Activated naive CD4-positive, alpha-beta T cell treated with Interleukin-2 at 50 U/mL for 16 hours (primary cell): Measurements from ENCODE around the gene RALGAPA2.

ENCODE experiments used
- DNase-seq: peaks from one replicate; pipeline ENCODE4 v3.0.0-alpha.2; 2020

Gene RALGAPA2

DNA sequence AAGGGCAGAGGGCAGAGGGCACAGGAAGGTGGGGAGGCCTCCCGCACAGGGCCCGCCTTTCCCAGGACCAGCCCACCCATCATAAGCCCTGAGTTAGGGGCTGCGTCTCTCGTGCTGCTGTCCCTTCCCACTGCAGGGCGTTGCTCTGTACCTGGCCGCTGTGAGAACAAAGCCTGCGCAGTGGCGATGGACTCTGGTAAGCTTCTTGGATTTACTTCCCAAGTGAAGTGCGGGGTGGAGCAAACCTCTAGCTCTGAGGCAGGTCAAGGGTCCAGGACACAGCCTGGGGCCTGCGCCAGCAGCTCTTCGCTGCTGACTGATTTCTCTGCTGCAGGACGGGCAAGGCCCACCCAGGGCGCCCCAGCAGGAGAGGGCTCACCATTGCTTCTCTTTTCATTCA is 320.7 kb downstream of the RALGAPA2 start:
- DNase-seq = no peak

- DNase-seq = no peak
Observed at GRCh38 chr20:20391115-20391514, 321.3 kb downstream of the RALGAPA2 start.

DNA sequence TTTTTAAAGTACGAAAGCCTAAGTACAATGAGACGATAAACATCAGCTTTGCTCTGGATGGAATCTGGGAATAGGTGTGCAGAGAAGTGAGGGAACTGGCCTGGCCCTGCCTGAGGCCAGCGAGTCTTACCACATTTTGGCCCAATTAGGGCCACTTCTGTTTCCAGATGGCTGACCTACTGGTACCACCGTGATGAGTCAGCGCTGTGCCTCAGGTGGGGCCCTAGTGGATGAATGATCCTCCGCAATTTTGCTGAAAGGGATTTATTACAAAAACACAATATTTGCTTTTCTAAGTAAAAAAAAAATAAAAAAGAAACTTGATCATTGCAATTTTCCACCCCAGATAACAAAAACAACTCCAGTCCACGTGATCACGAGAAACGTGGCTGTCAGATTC is 322.1 kb downstream of the RALGAPA2 start:
- DNase-seq = no peak

GRCh38 chr20:20386192-20386591 is 326.3 kb downstream of the RALGAPA2 start:
- DNase-seq = no peak

- no peak for DNase-seq
Observed at GRCh38 chr20:20375862-20376261, 336.6 kb downstream of the RALGAPA2 start.

- DNase-seq = no peak
Observed at GRCh38 chr20:20373091-20373571, 339.3 kb downstream of the RALGAPA2 start.

DNA sequence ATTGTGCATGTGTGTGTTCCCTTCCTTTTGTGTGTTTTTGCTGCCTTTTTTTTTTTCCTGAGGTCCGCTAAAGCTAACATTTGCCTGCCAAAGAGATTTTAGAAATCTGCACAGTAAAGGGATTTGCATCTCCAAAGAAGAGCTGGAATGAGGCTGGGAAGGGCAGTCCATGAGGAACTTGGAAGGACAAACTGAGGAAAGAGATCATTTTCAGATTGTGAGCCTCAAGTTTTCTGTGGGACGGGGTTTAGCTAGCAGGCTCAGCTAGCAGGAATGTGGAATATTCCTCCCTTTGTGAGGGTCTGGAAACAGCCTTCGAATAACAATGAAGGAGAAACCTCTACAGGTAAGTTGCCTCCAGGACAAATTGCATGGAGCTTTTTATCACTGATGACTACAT is 340.8 kb downstream of the RALGAPA2 start:
- DNase-seq = no peak

DNA sequence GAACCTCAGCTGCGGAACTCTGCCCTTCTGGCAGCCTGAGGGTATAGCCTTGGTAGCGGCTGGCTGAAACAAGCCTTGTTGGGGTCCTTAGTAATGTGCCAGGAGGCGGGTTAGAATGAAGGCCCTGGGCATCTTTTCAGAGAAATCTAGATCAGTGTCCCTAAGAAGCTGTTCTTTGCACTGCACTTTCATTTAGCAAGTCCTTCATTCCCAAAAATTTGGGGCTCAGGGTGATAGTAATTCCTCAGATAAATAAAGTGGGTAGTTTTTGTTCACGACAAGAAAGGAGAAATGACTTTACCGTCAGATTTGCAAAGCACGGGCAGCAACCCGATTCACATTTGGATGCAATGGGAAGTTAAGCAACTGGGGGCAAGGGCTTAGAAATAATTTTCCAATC is 341.4 kb downstream of the RALGAPA2 start:
- no peak for DNase-seq

DNA sequence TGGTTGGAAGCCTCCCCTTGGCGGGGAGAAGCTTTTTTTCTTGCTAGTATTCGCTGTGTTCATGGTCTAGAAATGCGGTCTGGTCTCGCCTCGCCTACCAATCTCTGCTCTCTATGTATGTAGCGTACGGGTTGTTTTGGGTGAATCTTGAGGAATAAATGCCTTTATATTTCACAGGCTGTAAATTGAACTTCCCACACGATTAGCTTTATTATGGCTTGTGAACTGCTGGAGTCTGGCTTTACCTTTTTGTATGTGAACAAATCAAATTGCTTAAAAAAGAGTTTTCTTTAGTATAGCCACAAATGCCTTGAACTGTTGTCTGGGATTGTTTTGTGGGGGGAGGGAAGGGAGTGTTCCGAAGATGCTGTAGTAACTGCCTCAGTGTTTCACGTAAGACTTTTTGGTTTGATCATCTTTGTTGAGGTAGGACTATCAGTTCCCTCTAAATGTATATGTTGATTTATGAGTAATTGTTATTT is 342.3 kb downstream of the RALGAPA2 start:
- no peak for DNase-seq

GRCh38 chr20:20369250-20370093 is 343.0 kb downstream of the RALGAPA2 start:
- no peak for DNase-seq

- no peak for DNase-seq
Observed at GRCh38 chr20:20368418-20369249, 343.8 kb downstream of the RALGAPA2 start.

DNA sequence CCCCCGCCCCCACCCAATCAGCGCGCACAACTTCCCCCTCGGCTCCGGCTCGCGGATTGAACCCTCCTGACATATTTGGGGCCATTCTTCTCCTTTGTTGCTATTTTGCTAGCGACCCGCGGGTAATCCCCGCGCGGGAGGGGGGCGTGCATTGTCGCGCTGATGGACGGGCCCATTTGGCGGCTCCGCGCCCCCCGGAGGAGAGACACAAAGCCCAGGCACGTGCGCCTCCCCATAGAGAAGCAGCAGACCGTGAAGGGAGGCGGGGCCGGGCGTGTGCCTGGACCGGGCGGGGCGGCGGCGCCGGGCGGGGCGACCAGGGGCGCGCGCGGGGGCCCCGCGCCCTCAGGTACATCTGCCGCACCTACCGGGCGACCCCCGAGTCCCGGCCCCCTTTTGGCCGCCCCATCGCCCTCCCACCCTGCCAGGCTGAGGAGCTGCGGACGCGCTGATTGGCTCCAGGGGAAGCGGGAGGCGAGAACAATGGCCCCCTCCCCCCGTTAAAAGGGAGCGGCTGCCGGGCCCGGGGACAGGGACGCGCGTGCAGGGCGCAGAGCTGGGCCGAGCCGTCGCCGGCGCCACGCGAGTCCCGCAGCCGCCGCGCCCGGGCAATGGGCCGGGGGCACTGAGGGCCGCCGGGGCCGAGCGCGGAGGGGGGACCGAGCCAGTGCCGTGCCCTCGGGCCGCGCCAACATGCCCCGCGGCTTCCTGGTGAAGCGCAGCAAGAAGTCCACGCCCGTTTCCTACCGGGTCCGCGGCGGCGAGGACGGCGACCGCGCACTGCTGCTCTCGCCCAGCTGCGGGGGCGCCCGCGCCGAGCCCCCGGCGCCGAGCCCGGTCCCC is 344.6 kb downstream of the RALGAPA2 start, which contains the start of gene INSM1:
Gene INSM1, plus strand, starts transcription at position 530 of the 843 bp plus-strand sequence. Its CDS starts 164 bp downstream, at position 694.
- DNase-seq = no peak

DNA sequence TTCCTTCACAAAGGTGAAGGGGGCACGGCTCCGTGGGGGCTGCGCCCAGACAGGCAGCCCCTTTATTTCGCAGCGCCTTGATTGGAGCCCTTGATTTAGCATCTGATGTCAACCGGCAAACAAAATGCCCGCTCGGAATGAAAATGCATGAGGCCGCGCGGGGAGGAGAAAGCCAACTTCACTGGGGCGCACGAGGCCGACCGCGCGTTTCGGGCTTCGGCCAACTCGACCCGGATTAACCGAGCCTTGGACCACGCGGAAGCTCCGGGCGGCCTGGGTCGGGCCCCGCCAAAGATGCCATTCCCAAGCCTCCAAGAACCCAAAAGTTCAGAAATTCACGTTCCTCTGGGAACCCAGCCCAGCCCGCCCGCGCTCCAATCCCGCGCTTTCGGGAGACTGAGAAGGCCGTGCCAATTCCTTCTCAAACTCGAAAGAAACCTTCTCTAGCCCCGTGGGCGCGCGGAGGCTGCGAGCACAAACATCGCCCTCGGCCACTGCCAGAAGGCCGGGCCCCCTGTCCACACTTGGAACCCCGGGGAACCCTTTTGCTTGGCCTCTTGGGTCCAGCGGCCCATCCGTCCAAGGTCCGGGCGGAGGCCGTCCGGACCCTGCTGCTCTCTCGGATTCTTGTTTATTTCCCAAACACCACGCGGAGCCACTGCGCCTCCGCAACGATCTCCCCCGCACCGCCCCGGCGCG is 345.4 kb downstream of the RALGAPA2 start:
- DNase-seq = no peak

DNA sequence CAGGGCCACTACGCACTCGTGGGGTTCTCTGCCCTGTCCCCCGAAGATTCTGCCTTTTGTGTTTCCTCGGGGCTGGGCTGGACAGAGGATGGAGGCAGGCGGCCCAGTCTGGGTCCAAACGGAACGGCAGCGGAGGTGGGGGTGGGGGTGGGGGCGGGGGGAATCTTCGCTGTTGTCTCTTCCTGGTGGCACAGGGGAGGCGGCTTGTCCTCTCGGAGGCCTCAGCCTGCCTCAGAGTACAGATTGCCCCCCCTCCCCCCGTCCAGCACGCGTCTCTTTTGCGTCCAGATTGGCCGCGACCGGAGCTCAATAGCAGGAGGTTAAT is 345.9 kb downstream of the RALGAPA2 start:
- no peak for DNase-seq

DNA sequence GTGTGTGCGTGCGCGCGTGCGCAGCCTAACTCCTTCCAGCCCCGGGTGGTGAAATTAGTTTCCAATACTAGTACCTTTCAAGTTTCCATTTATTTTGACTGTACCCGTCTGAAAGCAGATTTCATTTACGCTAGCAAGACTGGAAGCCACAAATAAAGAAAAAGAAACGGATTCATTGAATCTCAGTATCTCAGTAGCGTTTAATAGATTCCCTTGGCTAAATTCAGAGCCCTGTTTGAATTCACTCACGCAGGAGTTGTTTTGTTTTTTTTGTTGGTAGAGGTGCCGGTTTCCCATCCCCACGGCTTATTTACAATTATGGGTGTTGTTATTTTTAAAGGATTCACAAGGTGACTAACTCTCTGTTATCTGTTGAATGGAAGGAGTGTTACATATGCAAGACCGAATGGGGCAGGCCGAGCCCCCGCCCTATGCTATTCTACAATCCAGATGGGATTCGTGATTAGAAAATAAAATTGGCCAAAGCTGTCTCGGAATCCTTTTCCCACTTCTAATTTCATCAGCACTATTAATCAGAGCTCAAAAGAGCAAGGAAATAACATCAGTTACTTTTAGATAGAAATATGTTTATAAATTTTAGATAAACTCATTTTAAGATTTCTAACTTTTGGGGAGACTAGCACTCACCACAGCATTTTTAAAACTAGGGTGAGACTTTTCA is 346.8 kb downstream of the RALGAPA2 start:
- DNase-seq = no peak

DNA sequence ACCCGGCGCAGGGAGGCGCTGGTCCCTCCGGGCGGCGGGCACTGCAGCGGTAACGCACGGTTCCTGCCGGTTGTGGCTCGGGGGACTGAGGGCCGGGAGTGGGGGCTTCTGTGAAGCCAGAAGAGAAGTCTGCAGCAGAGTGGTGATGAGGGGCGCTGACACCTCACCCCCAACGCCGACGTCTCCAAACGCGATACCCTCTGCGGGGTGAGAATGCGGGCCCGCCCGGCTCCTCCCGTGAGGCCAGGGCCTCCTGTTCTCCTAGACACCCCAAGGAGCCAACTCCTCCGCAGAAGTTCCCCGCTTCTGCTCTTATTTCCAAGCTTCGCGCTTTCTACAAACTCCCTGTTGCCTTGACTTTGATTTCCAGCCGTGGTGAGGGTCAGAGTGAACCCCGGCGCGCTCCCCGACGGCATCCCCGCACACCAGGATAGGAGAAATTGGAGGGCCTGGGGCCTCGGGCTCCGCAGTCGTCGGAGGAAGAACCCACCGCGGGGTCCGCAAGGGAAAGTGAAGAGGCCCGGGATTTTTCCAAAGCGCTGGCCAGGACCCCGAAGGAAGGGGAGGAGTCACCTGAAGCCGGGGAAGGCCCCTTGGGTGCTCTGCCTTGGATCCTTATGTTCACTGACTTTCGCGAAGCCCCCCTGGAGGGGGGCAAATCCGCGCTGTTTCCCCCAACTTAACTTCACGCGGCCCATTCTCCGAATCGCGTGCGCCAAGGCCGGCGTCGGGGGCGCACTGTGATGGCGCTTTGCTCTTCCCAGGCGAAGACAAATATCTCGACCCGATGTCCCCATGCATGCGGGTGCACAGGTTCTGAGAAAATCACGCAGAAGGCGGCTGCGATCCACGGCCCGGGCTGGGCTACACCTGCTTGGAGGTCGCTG is 347.6 kb downstream of the RALGAPA2 start:
- no peak for DNase-seq

GRCh38 chr20:20363799-20364592 is 348.4 kb downstream of the RALGAPA2 start:
- no peak for DNase-seq

GRCh38 chr20:20363434-20363798 is 349.0 kb downstream of the RALGAPA2 start:
- no peak for DNase-seq

DNA sequence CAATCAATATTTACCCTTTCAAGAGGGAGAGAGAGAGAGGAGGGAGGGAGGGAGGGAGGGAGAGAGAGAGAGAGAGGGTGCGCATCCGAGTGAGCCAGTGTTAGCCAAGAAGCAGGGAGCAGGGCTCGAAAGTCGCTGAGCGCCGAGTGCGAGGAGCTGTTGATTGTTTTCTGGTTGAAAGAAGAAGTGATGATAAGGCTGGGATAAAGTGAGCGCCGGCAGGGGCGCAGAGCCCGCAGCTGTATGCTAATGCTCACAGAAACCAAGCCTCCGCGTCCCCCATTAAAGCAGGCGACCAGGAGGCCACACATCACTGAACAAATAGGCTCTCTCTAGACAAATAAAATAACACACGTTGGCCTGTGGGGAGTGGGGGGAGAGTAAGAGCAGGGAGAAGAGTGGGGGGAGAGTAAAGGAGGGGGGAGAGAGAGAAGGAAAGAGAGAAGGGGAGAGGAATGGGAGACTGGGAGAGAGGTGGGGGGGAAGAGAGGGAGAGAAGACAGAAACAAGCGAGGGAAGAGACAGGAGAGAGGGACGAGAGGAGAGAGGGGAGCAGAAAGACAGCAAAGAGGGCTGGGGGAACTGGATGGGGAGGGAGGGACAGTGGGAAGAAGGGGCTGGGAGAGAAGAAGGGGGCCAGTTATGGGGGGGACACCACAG is 349.5 kb downstream of the RALGAPA2 start:
- DNase-seq = no peak
